Neural progenitor cell (in vitro differentiated cells): ENCODE results near the gene SUMO1. TPM values are rescaled to one million over a fixed set of nuclear protein-coding genes. Genes with fewer than 3 reads are reported as not detected.

Experiments used
- DNase-seq: peaks from one replicate; pipeline ENCODE4 v3.0.0-alpha.2; 2016; ENCODE audit warnings: low spot score
- H2AFZ ChIP-seq: fragments of 200-600 bp; sonication (generic); replicated peaks from 2 replicates; pipeline ENCODE4 v1.6.1; 2016; ENCODE audit warnings: antibody characterized with exemption
- H3F3A ChIP-seq: fragments of 200-600 bp; sonication (generic); 2 replicates; pipeline ENCODE4 v1.6.1; 2016; ENCODE audit warnings: antibody characterized with exemption, low read depth
- H3K27ac ChIP-seq: fragments of 200-600 bp; sonication (generic); 2 replicates; pipeline ENCODE4 v1.5.1; 2016; ENCODE audit warnings: mild to moderate bottlenecking
- H3K27me3 ChIP-seq: fragments of 200-600 bp; sonication (generic); 2 replicates; pipeline ENCODE4 v1.6.1; 2016; ENCODE audit warnings: mild to moderate bottlenecking, moderate library complexity
- H3K36me3 ChIP-seq: fragments of 200-600 bp; sonication (generic); 2 replicates; pipeline ENCODE4 v1.5.1; 2016
- H3K4me1 ChIP-seq: fragments of 200-600 bp; sonication (generic); 2 replicates; pipeline ENCODE4 v1.6.1; 2016; ENCODE audit warnings: mixed run types
- H3K4me2 ChIP-seq: fragments of 200-600 bp; sonication (generic); 2 replicates; pipeline ENCODE4 v1.6.1; 2016
- H3K4me3 ChIP-seq: fragments of 200-600 bp; sonication (generic); 2 replicates; pipeline ENCODE4 v1.5.1; 2016
- H3K79me2 ChIP-seq: fragments of 200-600 bp; sonication (generic); 2 replicates; pipeline ENCODE4 v1.6.1; 2016; ENCODE audit warnings: low read depth
- H3K9ac ChIP-seq: fragments of 200-600 bp; sonication (generic); 2 replicates; pipeline ENCODE4 v1.6.1; 2016
- H3K9me3 ChIP-seq: fragments of 200-600 bp; sonication (generic); 2 replicates; pipeline ENCODE4 v1.5.1; 2016; ENCODE audit warnings: low read depth
- H4K20me1 ChIP-seq: fragments of 200-600 bp; sonication (generic); 2 replicates; pipeline ENCODE4 v1.6.1; 2016; ENCODE audit warnings: low read depth
- H3K27ac Mint-ChIP-seq: 3 replicates; pipeline ENCODE4 v1.8.0; 2021; ENCODE audit warnings: mixed read lengths
- H3K27me3 Mint-ChIP-seq: 2 replicates; pipeline ENCODE4 v1.8.0; 2022; ENCODE audit warnings: low read depth, mild to moderate bottlenecking, inconsistent platforms, moderate library complexity, mixed read lengths; ENCODE audit not compliant: insufficient read depth
- H3K36me3 Mint-ChIP-seq: 3 replicates; pipeline ENCODE4 v1.8.0; 2021; ENCODE audit warnings: mixed read lengths
- H3K4me1 Mint-ChIP-seq: 3 replicates; pipeline ENCODE4 v1.8.0; 2021; ENCODE audit warnings: mixed read lengths
- H3K4me3 Mint-ChIP-seq: 3 replicates; pipeline ENCODE4 v1.8.0; 2021; ENCODE audit warnings: mild to moderate bottlenecking, moderate library complexity, mixed read lengths
- H3K9me3 Mint-ChIP-seq: 3 replicates; pipeline ENCODE4 v1.8.0; 2020; ENCODE audit warnings: mixed read lengths
- CTCF ChIP-seq: fragments of 200-600 bp; sonication (generic); IDR thresholded peaks from 2 replicates; pipeline ENCODE4 v1.5.1; 2017; ENCODE audit warnings: antibody characterized with exemption, mild to moderate bottlenecking
- EZH2 ChIP-seq: fragments of 200-600 bp; sonication (generic); IDR thresholded peaks from 2 replicates; pipeline ENCODE4 v1.6.1; 2017; ENCODE audit warnings: antibody characterized with exemption, mild to moderate bottlenecking, moderate library complexity
- EZH2phosphoT487 ChIP-seq: fragments of 200-600 bp; sonication (generic); IDR thresholded peaks from 2 replicates; pipeline ENCODE4 v1.6.1; 2017; ENCODE audit warnings: antibody characterized with exemption
- total RNA-seq: library from RNA; depleted of rRNA; stranded (reverse); fragments of >200 nt; gene quantifications from 2 replicates; pipeline ENCODE4 v1.2.3, GENCODE V29; 2015; ENCODE audit warnings: low replicate concordance

Gene SUMO1
- total RNA-seq, 1 donor from 2014 or later, result 409 TPM

- no peaks in the 10 kb centered on the region for H3K4me1 ChIP-seq
- Mint-ChIP-seq H3K27ac (no peak overlapping the region), H3K4me1 (no peaks in the 10 kb centered on the region), H3K27me3 (peaks cover 3% of the 10 kb centered on the region), H3K9me3 (no peaks in the 10 kb centered on the region), H3K4me3 (no peak overlapping the region), H3K36me3 (peaks cover 17% of the 10 kb centered on the region)
- H3K79me2 ChIP-seq, result no peaks in the 10 kb centered on the region
- no peaks in the 10 kb centered on the region for H3K27me3 ChIP-seq
- H3K27ac ChIP-seq, result no peak overlapping the region
- DNase-seq, result no peak
- TF ChIP-seq EZH2 (no peak), CTCF (no peak), EZH2phosphoT487 (no peak)
- H3K9me3 ChIP-seq, result no peaks in the 10 kb centered on the region
- H3K4me3 ChIP-seq, result no peak overlapping the region
- H4K20me1 ChIP-seq, result no peaks in the 10 kb centered on the region
- no peak overlapping the region for H3K4me2 ChIP-seq
- no peak overlapping the region for H2AFZ ChIP-seq
- H3K9ac ChIP-seq, result no peak overlapping the region
- peaks cover 6% of the 10 kb centered on the region for H3F3A ChIP-seq
- peaks cover 6% of the 10 kb centered on the region for H3K36me3 ChIP-seq
Observed at GRCh38 chr2:202203348-202203747, 35.0 kb downstream of the SUMO1 start.

GRCh38 chr2:202201220-202202160 lies 36.9 kb downstream of the SUMO1 start:
- Histone ChIP-seq H2AFZ (no peak overlapping the region), H3K36me3 (peaks cover 6% of the 10 kb centered on the region), H3K4me3 (no peak overlapping the region), H3K4me1 (no peaks in the 10 kb centered on the region), H3K27me3 (no peaks in the 10 kb centered on the region), H3K4me2 (no peak overlapping the region), H4K20me1 (no peaks in the 10 kb centered on the region), H3K79me2 (no peaks in the 10 kb centered on the region), H3K27ac (no peak overlapping the region), H3F3A (peaks cover 6% of the 10 kb centered on the region), H3K9me3 (no peaks in the 10 kb centered on the region), H3K9ac (no peak overlapping the region)
- no peak overlapping the region for H3K27ac Mint-ChIP-seq
- peaks cover 3% of the 10 kb centered on the region for H3K27me3 Mint-ChIP-seq
- no peaks in the 10 kb centered on the region for H3K4me1 Mint-ChIP-seq
- no peak for DNase-seq
- H3K4me3 Mint-ChIP-seq, result no peak overlapping the region
- H3K36me3 Mint-ChIP-seq, result peaks cover 11% of the 10 kb centered on the region
- no peaks in the 10 kb centered on the region for H3K9me3 Mint-ChIP-seq
- no peak for TF ChIP-seq CTCF
- no peak for TF ChIP-seq EZH2phosphoT487
- no peak for TF ChIP-seq EZH2

- no peaks in the 10 kb centered on the region for H3K79me2 ChIP-seq
- no peak for TF ChIP-seq EZH2
- TF ChIP-seq EZH2phosphoT487, result no peak
- no peak for TF ChIP-seq CTCF
- H3K27me3 Mint-ChIP-seq, result peaks cover 7% of the 10 kb centered on the region
Observed at GRCh38 chr2:202196727-202197126, 41.7 kb downstream of the SUMO1 start.

More at GRCh38 chr2:202196727-202197126, 41.7 kb downstream of the SUMO1 start:
- no peak overlapping the region for H3K4me3 ChIP-seq
- no peak overlapping the region for H3K9ac ChIP-seq
- H3K27ac ChIP-seq, result no peak overlapping the region
- H3F3A ChIP-seq, result peaks cover 5% of the 10 kb centered on the region
- no peak overlapping the region for H3K4me2 ChIP-seq
- H2AFZ ChIP-seq, result no peak overlapping the region
- no peak overlapping the region for H3K4me3 Mint-ChIP-seq
- DNase-seq, result no peak
- peaks cover 2% of the 10 kb centered on the region for H3K36me3 Mint-ChIP-seq
- H3K9me3 Mint-ChIP-seq, result no peaks in the 10 kb centered on the region
- no peaks in the 10 kb centered on the region for H3K9me3 ChIP-seq
- no peak overlapping the region for H3K27ac Mint-ChIP-seq
- H3K4me1 Mint-ChIP-seq, result peaks cover 6% of the 10 kb centered on the region
- H4K20me1 ChIP-seq, result no peaks in the 10 kb centered on the region
- H3K36me3 ChIP-seq, result no peaks in the 10 kb centered on the region
- H3K4me1 ChIP-seq, result no peaks in the 10 kb centered on the region
- no peaks in the 10 kb centered on the region for H3K27me3 ChIP-seq
